Left hindlimb (tissue), 1 donor: ENCODE data around the gene CFAP77.

Experiments
- DNase-seq: peaks from one replicate; pipeline ENCODE4 v3.0.0-alpha.2; 2018

Gene CFAP77

GRCh38 chr9:132606066-132606465 lies 196.1 kb downstream of the CFAP77 start:
- no peak for DNase-seq

GRCh38 chr9:132609184-132609583 lies 199.2 kb downstream of the CFAP77 start:
- DNase-seq, result no peak

- DNase-seq, result no peak
These were observed 199.8 kb downstream of the CFAP77 start for GRCh38 chr9:132609829-132610228.

- DNase-seq, result no peak
These were observed 200.7 kb downstream of the CFAP77 start for GRCh38 chr9:132610661-132611060.

- no peak for DNase-seq
These were observed 204.3 kb downstream of the CFAP77 start for GRCh38 chr9:132614324-132614723.

GRCh38 chr9:132615774-132616173 lies 205.8 kb downstream of the CFAP77 start:
- DNase-seq, result no peak

GRCh38 chr9:132616725-132617124 lies 206.7 kb downstream of the CFAP77 start:
- no peak for DNase-seq

- DNase-seq, result no peak
These were observed 212.1 kb downstream of the CFAP77 start for GRCh38 chr9:132622159-132622558.
